Measurements from ENCODE around the gene PRKG1.

DNA sequence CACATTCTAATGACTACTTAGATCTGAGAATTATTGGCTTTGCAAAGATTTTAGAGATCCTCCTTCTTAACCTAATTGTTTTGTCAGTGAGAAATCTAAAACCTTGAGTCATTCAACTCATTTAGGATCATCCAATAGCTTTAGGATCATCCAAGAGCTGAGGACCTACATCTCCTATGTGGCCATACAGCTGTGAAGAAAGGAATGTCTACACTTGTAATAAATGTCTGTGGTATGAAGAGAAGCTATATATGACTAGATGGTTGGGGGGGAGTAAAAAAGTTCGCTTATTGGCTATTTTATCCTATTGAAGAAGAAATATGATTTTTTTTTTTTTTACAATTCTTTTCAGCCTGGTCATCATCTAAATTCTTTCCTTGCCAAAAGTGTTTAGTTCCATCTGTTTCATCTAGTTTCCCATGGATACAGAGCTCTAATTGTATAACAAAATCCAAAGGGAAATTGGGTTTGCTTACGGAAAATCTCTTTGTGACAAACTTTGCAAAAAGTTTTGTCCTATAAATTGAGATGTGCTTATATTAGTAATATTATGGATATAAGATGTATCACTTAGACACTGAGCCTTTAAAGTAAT lies 196.7 kb downstream of the PRKG1 start:
- TF ChIP-seq, protein P1, sequence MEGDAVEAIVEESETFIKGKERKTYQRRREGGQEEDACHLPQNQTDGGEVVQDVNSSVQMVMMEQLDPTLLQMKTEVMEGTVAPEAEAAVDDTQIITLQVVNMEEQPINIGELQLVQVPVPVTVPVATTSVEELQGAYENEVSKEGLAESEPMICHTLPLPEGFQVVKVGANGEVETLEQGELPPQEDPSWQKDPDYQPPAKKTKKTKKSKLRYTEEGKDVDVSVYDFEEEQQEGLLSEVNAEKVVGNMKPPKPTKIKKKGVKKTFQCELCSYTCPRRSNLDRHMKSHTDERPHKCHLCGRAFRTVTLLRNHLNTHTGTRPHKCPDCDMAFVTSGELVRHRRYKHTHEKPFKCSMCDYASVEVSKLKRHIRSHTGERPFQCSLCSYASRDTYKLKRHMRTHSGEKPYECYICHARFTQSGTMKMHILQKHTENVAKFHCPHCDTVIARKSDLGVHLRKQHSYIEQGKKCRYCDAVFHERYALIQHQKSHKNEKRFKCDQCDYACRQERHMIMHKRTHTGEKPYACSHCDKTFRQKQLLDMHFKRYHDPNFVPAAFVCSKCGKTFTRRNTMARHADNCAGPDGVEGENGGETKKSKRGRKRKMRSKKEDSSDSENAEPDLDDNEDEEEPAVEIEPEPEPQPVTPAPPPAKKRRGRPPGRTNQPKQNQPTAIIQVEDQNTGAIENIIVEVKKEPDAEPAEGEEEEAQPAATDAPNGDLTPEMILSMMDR (conservative IDR thresholded peaks at IDR 0.05 in 1 of 2, IDR thresholded peaks at IDR 0.05 in 1 of 2; ENCODE audit: low read depth in 1 of 2, low read length in 2 of 2), result no peak
- no peak for TF ChIP-seq EZH2 (IDR thresholded peaks at IDR 0.05; ENCODE audit: low read length, missing control alignments)
